NB4 (cell line): ENCODE measurements around the gene TEX12.

Experiments used
- DNase-seq: peaks from one replicate; pipeline ENCODE4 v3.0.0; 2010; ENCODE audit warnings: low read depth
- H3K4me3 ChIP-seq: one replicate; pipeline ENCODE4 v1.5.1; 2011; ENCODE audit warnings: mild to moderate bottlenecking, low read depth, low read length, moderate library complexity
- MYC ChIP-seq: IDR thresholded peaks from 2 replicates; pipeline ENCODE4 v1.6.1; 2011; ENCODE audit warnings: low read depth, low read length
- POLR2A ChIP-seq: IDR thresholded peaks from 2 replicates; pipeline ENCODE4 v1.6.1; 2011; ENCODE audit warnings: mild to moderate bottlenecking; ENCODE audit not compliant: insufficient read length; ENCODE audit errors: extremely low read depth
- TF ChIP-seq, protein P1 (sequence below): IDR thresholded peaks from one replicate; pipeline ENCODE4 v1.5.1; 2012; ENCODE audit warnings: low read depth, low read length
- TF ChIP-seq, protein P2 (sequence below): IDR thresholded peaks from 2 replicates; pipeline ENCODE4 v1.6.1; 2011; ENCODE audit warnings: low read depth, low read length

TEX12 gene

DNA sequence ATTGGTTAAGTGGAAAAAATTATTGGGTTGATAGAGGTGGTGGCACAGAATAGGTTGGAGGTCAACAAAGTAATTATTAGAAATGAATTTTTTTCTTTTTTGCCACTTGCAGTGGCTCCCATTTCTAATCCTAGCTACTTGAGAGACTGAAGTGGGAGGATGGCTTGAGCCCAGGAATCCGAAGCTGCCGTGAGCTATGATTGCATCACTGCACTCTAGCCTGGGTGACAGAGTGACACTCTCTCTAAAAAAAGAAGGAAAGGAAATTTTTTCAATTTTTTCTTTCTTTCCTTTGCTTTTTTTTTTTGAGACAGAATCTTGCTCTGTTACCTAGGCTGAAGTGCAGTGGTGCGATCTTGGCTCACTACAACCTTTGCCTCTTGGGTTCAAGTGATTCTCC, 6.0 kb downstream of the TEX12 start:
- H3K4me3 ChIP-seq, result no peak overlapping the region
- no peak for TF ChIP-seq POLR2A
- TF ChIP-seq, protein P1, sequence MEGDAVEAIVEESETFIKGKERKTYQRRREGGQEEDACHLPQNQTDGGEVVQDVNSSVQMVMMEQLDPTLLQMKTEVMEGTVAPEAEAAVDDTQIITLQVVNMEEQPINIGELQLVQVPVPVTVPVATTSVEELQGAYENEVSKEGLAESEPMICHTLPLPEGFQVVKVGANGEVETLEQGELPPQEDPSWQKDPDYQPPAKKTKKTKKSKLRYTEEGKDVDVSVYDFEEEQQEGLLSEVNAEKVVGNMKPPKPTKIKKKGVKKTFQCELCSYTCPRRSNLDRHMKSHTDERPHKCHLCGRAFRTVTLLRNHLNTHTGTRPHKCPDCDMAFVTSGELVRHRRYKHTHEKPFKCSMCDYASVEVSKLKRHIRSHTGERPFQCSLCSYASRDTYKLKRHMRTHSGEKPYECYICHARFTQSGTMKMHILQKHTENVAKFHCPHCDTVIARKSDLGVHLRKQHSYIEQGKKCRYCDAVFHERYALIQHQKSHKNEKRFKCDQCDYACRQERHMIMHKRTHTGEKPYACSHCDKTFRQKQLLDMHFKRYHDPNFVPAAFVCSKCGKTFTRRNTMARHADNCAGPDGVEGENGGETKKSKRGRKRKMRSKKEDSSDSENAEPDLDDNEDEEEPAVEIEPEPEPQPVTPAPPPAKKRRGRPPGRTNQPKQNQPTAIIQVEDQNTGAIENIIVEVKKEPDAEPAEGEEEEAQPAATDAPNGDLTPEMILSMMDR, result no peak
- DNase-seq, result no peak

DNA sequence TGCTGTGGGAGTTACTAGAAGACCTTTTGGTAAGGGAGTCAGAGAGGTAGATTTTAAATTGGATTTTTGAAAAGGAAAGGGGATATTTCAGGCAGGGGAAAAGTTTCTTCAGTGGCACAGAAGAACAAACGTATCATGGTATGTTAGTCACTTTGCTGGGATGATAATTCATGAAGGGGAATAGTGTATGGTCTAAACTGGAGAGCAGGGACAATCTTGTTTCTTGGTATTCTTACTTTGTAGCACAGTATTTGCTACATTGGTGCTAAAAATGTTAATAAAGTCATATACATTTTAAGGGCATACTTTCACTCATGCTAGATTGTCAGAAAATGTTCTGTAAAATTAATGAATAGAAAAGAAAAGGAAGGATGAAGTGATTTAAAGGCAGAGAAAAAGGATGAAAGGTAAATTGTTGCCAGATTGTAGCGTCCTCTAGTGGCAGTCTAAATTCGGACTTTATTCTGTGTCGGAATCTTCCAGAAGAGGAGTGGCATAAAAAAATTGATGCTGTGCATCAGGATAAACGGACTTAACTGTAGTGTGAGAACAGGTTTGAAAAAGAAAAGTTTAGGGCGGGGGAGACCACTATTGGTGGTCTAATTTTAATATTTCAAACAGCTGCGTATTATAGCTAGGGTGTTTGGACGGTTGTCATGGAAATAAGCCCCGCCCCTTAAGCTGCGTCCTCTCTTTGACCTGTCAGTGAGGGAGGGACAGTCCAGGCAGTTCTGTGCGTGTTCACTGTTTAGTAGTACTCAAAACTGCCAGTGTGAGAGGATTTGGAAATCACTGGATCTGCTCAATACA, 7.8 kb downstream of the TEX12 start, which contains the start of gene BCO2:
TSS of gene BCO2 (plus strand) at position 724 of the 810 bp plus-strand sequence. CDS start 90 bp downstream, outside the sequence.
- no peak within 1 kb of the TSS for H3K4me3 ChIP-seq
- TF ChIP-seq, protein P2, sequence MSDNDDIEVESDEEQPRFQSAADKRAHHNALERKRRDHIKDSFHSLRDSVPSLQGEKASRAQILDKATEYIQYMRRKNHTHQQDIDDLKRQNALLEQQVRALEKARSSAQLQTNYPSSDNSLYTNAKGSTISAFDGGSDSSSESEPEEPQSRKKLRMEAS, result no peak
- TF ChIP-seq, protein P1, result peak; percentile 87
- DNase-seq, result peak; percentile 51

GRCh38 chr11:112175599-112175952, 8.4 kb downstream of the TEX12 start:
- TF ChIP-seq MYC, result no peak
- no peak for TF ChIP-seq POLR2A
- TF ChIP-seq, protein P2, result no peak
- TF ChIP-seq, protein P1, result no peak
- no peak overlapping the region for H3K4me3 ChIP-seq
- no peak for DNase-seq

DNA sequence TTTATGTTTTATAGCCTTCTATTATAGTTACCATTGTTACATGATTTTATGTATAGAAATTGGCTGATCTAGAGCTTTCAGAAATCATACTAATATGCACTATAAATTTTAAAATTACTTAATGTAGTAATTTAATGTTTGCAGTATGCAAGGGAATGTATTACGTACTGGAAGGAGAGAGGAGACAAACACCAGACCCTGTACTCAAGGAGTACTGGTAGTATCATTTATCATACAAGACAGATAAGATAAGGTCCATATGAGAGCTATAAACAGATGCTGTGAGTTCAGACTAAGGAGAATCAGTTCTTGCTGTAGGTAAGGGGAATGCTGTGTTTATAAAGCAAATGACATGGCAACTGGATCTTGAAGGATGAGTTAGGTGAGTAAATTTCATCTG, 8.9 kb downstream of the TEX12 start:
- DNase-seq, result no peak
- no peak overlapping the region for H3K4me3 ChIP-seq

GRCh38 chr11:112177589-112177988, 10.4 kb downstream of the TEX12 start:
- TF ChIP-seq MYC, result no peak
- TF ChIP-seq, protein P1, result no peak
- TF ChIP-seq, protein P2, result no peak
- no peak for TF ChIP-seq POLR2A
- H3K4me3 ChIP-seq, result no peak overlapping the region

More for the DNA sequence above, 8.9 kb downstream of the TEX12 start:
- TF ChIP-seq, protein P2, result no peak
- TF ChIP-seq, protein P1, result no peak
- no peak for TF ChIP-seq MYC
- no peak for TF ChIP-seq POLR2A

More at GRCh38 chr11:112177589-112177988, 10.4 kb downstream of the TEX12 start:
- DNase-seq, result no peak
